IMR-90 (cell line): ENCODE measurements around the gene DCUN1D1. TPM values are rescaled to one million over a fixed set of nuclear protein-coding genes. Genes with fewer than 3 reads are reported as not detected.

Experiments used
- ATAC-seq: fragments of 200-7000 bp; cut with Tn5 transposase; 2 replicates; pipeline ENCODE4 v1.9.1; 2020; ENCODE audit warnings: low read depth, mild to moderate bottlenecking, moderate library complexity
- BruUV-seq: library from RNA; stranded (reverse); fragments of 400-500 nt; replicated peaks from 2 replicates; lab custom pipeline; 2021; lab: Mats Ljungman, UMichigan
- CTCF ChIA-PET: fragments of 300-600 bp; formaldehyde crosslinking; extraction: SDS; loops from one replicate; lab custom pipeline; 2021; ENCODE audit warnings: antibody characterized with exemption; lab: Yijun Ruan, JAX
- POLR2A ChIA-PET: fragments of 300-600 bp; sonication (Branson Sonifier 250); formaldehyde crosslinking; loops from one replicate; lab custom pipeline; 2022; ENCODE audit warnings: antibody characterized with exemption; ENCODE audit not compliant: unreplicated experiment; lab: Charles Lee
- DNase-seq: peaks from one replicate; pipeline ENCODE4 v3.0.0; 2013
- H2AFZ ChIP-seq: replicated peaks from 2 replicates; pipeline ENCODE3; 2013; ENCODE audit warnings: low read length, mild to moderate bottlenecking; ENCODE audit not compliant: poor library complexity
- H2AK5ac ChIP-seq: 2 replicates; pipeline ENCODE4 v1.6.1; 2013; ENCODE audit warnings: low read depth, low read length, inconsistent platforms
- H2AK9ac ChIP-seq: replicated peaks from 2 replicates; pipeline ENCODE3; 2013; ENCODE audit warnings: mild to moderate bottlenecking, low read depth, low read length, moderate library complexity; ENCODE audit not compliant: poor library complexity
- H2BK120ac ChIP-seq: 2 replicates; pipeline ENCODE4 v1.6.1; 2013; ENCODE audit warnings: low read depth, low read length, inconsistent platforms
- H2BK15ac ChIP-seq: 3 replicates; pipeline ENCODE4 v1.6.1; 2013; ENCODE audit warnings: low read depth, low read length, inconsistent platforms
- H2BK20ac ChIP-seq: 2 replicates; pipeline ENCODE4 v1.6.1; 2013; ENCODE audit warnings: low read depth, mild to moderate bottlenecking, inconsistent platforms, low read length, moderate library complexity
- H2BK5ac ChIP-seq: 2 replicates; pipeline ENCODE4 v1.6.1; 2013; ENCODE audit warnings: mild to moderate bottlenecking, low read depth, low read length, inconsistent platforms; ENCODE audit not compliant: poor library complexity, severe bottlenecking
- H3K14ac ChIP-seq: replicated peaks from 2 replicates; pipeline ENCODE4 v1.6.1; 2013; ENCODE audit warnings: low read depth, low read length, inconsistent platforms
- H3K18ac ChIP-seq: 2 replicates; pipeline ENCODE4 v1.6.1; 2013; ENCODE audit warnings: low read depth, low read length, control low read depth
- H3K23ac ChIP-seq: 2 replicates; pipeline ENCODE4 v1.6.1; 2013; ENCODE audit warnings: low read depth, low read length, inconsistent platforms
- H3K27ac ChIP-seq: 2 replicates; pipeline ENCODE4 v1.5.1; 2013; ENCODE audit warnings: mild to moderate bottlenecking, control low read depth, low read length; ENCODE audit not compliant: insufficient read depth
- H3K27me3 ChIP-seq: 2 replicates; pipeline ENCODE4 v1.6.1; 2013; ENCODE audit warnings: low read length; ENCODE audit not compliant: control insufficient read depth, insufficient read depth
- H3K36me3 ChIP-seq: 2 replicates; pipeline ENCODE4 v1.6.1; 2013; ENCODE audit warnings: low read length, mixed read lengths; ENCODE audit not compliant: control insufficient read depth, insufficient read depth
- H3K4ac ChIP-seq: 2 replicates; pipeline ENCODE4 v1.6.1; 2013; ENCODE audit warnings: low read depth, low read length, inconsistent platforms
- H3K4me1 ChIP-seq: 2 replicates; pipeline ENCODE4 v1.6.1; 2013; ENCODE audit warnings: low read length, mixed read lengths; ENCODE audit not compliant: control insufficient read depth, insufficient read depth
- H3K4me2 ChIP-seq: 2 replicates; pipeline ENCODE4 v1.6.1; 2013; ENCODE audit warnings: low read depth, mild to moderate bottlenecking, control low read depth, low read length, moderate library complexity
- H3K4me3 ChIP-seq: 2 replicates; pipeline ENCODE4 v1.5.1; 2013; ENCODE audit warnings: low read depth, mild to moderate bottlenecking, control low read depth, low read length, moderate library complexity; ENCODE audit not compliant: insufficient read depth
- H3K56ac ChIP-seq: 2 replicates; pipeline ENCODE4 v1.6.1; 2013; ENCODE audit warnings: low read length, inconsistent platforms; ENCODE audit not compliant: insufficient read depth; ENCODE audit errors: extremely low read depth
- H3K79me1 ChIP-seq, 2 experiments: 2 replicates each; pipeline ENCODE4 v1.6.1; 2013; ENCODE audit warnings: low read length in 2 of 2, inconsistent platforms in 1 of 2, low read depth in 1 of 2
- H3K9ac ChIP-seq: 2 replicates; pipeline ENCODE4 v1.6.1; 2013; ENCODE audit warnings: low read depth, low read length, control low read depth
- H3K9me1 ChIP-seq: 2 replicates; pipeline ENCODE4 v1.6.1; 2013; ENCODE audit warnings: low read length, inconsistent platforms; ENCODE audit not compliant: insufficient read depth
- H3K9me3 ChIP-seq: 2 replicates; pipeline ENCODE4 v1.6.1; 2013; ENCODE audit warnings: low read length; ENCODE audit not compliant: control insufficient read depth, insufficient read depth
- H4K20me1 ChIP-seq: 2 replicates; pipeline ENCODE4 v1.6.1; 2013; ENCODE audit warnings: low read length, inconsistent platforms; ENCODE audit not compliant: insufficient read depth
- H4K5ac ChIP-seq: 2 replicates; pipeline ENCODE4 v1.6.1; 2013; ENCODE audit warnings: mild to moderate bottlenecking, low read depth, low read length, control low read depth
- H4K8ac ChIP-seq, 2 experiments: 2 replicates each; pipeline ENCODE4 v1.6.1; 2013; ENCODE audit warnings: low read depth in 2 of 2, low read length in 2 of 2, control low read depth in 1 of 2, inconsistent platforms in 1 of 2
- H4K91ac ChIP-seq: 2 replicates; pipeline ENCODE4 v1.6.1; 2013; ENCODE audit warnings: low read depth, low read length, inconsistent platforms; ENCODE audit not compliant: insufficient read depth
- BHLHE40 ChIP-seq: fragments of 150-350 bp; IDR thresholded peaks from 2 replicates; pipeline ENCODE4 v1.6.1; 2016; ENCODE audit warnings: mild to moderate bottlenecking, low read depth, low read length
- CEBPB ChIP-seq: IDR thresholded peaks from 2 replicates; pipeline ENCODE4 v1.6.1; 2012; ENCODE audit warnings: low read depth, low read length, improper control_type of control experiment
- CHD1 ChIP-seq: IDR thresholded peaks from 2 replicates; pipeline ENCODE4 v1.6.1; 2012; ENCODE audit warnings: low read depth, low read length, improper control_type of control experiment
- CTCF ChIP-seq: conservative IDR thresholded peaks from 2 replicates; pipeline ENCODE4 v1.5.1; 2012; ENCODE audit warnings: mild to moderate bottlenecking, low read depth, low read length, improper control_type of control experiment
- ELK1 ChIP-seq: fragments of 150-350 bp; IDR thresholded peaks from 2 replicates; pipeline ENCODE4 v1.6.1; 2016; ENCODE audit warnings: low read depth, mild to moderate bottlenecking, low read length, moderate library complexity, borderline replicate concordance
- FOS ChIP-seq: fragments of 150-350 bp; IDR thresholded peaks from 2 replicates; pipeline ENCODE4 v1.6.1; 2016; ENCODE audit warnings: low read depth, low read length
- MAFK ChIP-seq: IDR thresholded peaks from 2 replicates; pipeline ENCODE4 v1.6.1; 2012; ENCODE audit warnings: low read depth, low read length, improper control_type of control experiment
- MAZ ChIP-seq: IDR thresholded peaks from 2 replicates; pipeline ENCODE4 v1.6.1; 2012; ENCODE audit warnings: low read depth, mild to moderate bottlenecking, low read length, improper control_type of control experiment, moderate library complexity, borderline replicate concordance
- MXI1 ChIP-seq: IDR thresholded peaks from 2 replicates; pipeline ENCODE4 v1.6.1; 2012; ENCODE audit warnings: low read depth, mild to moderate bottlenecking, low read length, moderate library complexity, borderline replicate concordance
- POLR2A ChIP-seq: IDR thresholded peaks from 2 replicates; pipeline ENCODE4 v1.6.1; 2012; ENCODE audit warnings: mild to moderate bottlenecking, low read depth, low read length
- RCOR1 ChIP-seq: IDR thresholded peaks from 2 replicates; pipeline ENCODE4 v1.6.1; 2012; ENCODE audit warnings: mild to moderate bottlenecking, low read length, improper control_type of control experiment; ENCODE audit not compliant: insufficient replicate concordance
- RFX5 ChIP-seq: IDR thresholded peaks from 2 replicates; pipeline ENCODE4 v1.8.0; 2012; ENCODE audit warnings: low read depth, mild to moderate bottlenecking, low read length, moderate library complexity
- SMC3 ChIP-seq: fragments of 150-350 bp; IDR thresholded peaks from 2 replicates; pipeline ENCODE4 v1.6.1; 2016; ENCODE audit warnings: low read depth, mild to moderate bottlenecking, antibody characterized with exemption, low read length, moderate library complexity
- USF2 ChIP-seq: fragments of 150-350 bp; IDR thresholded peaks from 2 replicates; pipeline ENCODE4 v1.6.1; 2017; ENCODE audit warnings: mild to moderate bottlenecking, antibody characterized with exemption, low read length, low read depth
- WGBS, 2 experiments: methylation state at CpG; one replicate each; pipeline versions ENCODE4 v1.1.5 to v1.1.7; 2013; ENCODE audit warnings: missing lambda C conversion rate in 2 of 2; ENCODE audit not compliant: insufficient read length in 1 of 2; ENCODE audit errors: extremely low coverage in 2 of 2; 5-methylcytosine and 5-hydroxymethylcytosine counted together
- dilution Hi-C: fragments of 300-500 bp; cut with HindIII; formaldehyde crosslinking; loops from one replicate; pipeline ENCODE4 v1.14.3; 2018; ENCODE audit warnings: low sequenced_read_pairs; ENCODE audit not compliant: unreplicated experiment
- in situ Hi-C: fragments of 300-500 bp; cut with MboI; formaldehyde crosslinking; loops from 3 replicates; pipeline ENCODE4 v1.14.3; 2019; ENCODE audit warnings: low sequenced_read_pairs, inconsistent platforms, mixed read lengths
- intact Hi-C: fragments of 100-400 bp; cut with micrococcal nuclease; formaldehyde crosslinking; loops from 2 replicates; pipeline ENCODE4 v1.10.0; 2022
- polyA plus RNA-seq, 3 experiments: library from polyadenylated mRNA; depleted of rRNA; stranded (reverse); fragments of >200 nt; gene quantifications; 2 replicates each; pipeline ENCODE4 v1.2.3, GENCODE V29; 2012; ENCODE audit warnings: low replicate concordance in 1 of 3
- total RNA-seq: library from RNA; depleted of rRNA; stranded (reverse); fragments of >200 nt; gene quantifications from 2 replicates; pipeline ENCODE4 v1.2.3, GENCODE V29; 2012

DCUN1D1 gene
- total and polyA plus RNA-seq, 2 of the 4 experiments (the other 2 are of a cell fraction): 12.5 to 17.7 TPM

- WGBS, 2 experiments: no CpG with 5 or more reads among the region's 7 CpGs
These were observed 10.5 kb downstream of the DCUN1D1 start for GRCh38 chr3:182969853-182970252.

More at GRCh38 chr3:182969853-182970252, 10.5 kb downstream of the DCUN1D1 start:
- Histone ChIP-seq H3K4me3 (no peak overlapping the region), H3K9ac (no peak overlapping the region), H3K4ac (no peak overlapping the region), H3K18ac (peak overlapping the region; percentile 93; the same call in 1 of the 2 replicates), H4K5ac (peak overlapping the region; percentile 80), H3K56ac (no peak overlapping the region), H2BK5ac (no peak overlapping the region), H4K8ac (no peak overlapping the region), H3K4me1 (peaks cover 11% of the 10 kb centered on the region), H2AK5ac (no peak overlapping the region), H3K23ac (0 out of 2 replicates have a peak overlapping the region, but pooled peaks have one; percentile 66), H3K79me1 (peaks cover 22 to 52% of the 10 kb centered on the region in 2 experiments), H2AK9ac (no peak overlapping the region), H3K27ac (peak overlapping the region; percentile 20; the same call in 1 of the 2 replicates), H3K36me3 (no peaks in the 10 kb centered on the region), H3K27me3 (no peaks in the 10 kb centered on the region), H2BK20ac (no peak overlapping the region; the same call in 1 of the 2 replicates), H2BK15ac (no peak overlapping the region), H4K20me1 (peaks cover 6% of the 10 kb centered on the region), H3K4me2 (0 out of 2 replicates have a peak overlapping the region, but pooled peaks have one; percentile 27), H4K91ac (no peak overlapping the region), H3K9me1 (peaks cover 10% of the 10 kb centered on the region), H3K14ac (no peak overlapping the region), H3K9me3 (no peaks in the 10 kb centered on the region), H2AFZ (no peak overlapping the region), H2BK120ac (no peak overlapping the region)
- in situ Hi-C loops (no loop called here), intact Hi-C loops (no loop called here), dilution Hi-C loops (no loop called here)
- no peak for ATAC-seq
- ChIA-PET CTCF (no interaction called here), POLR2A (no interaction called here)
- no peak for DNase-seq
- BruUV-seq: no TSS peak
- TF ChIP-seq FOS (no peak), CTCF (no peak), MAZ (no peak), CHD1 (no peak), POLR2A (no peak), MAFK (no peak), MXI1 (no peak), RFX5 (no peak), ELK1 (no peak), RCOR1 (no peak), CEBPB (no peak), SMC3 (no peak), BHLHE40 (no peak), USF2 (no peak)
